Measurements from ENCODE around the gene SAPCD1. TPM values are rescaled to one million over a fixed set of nuclear protein-coding genes. Genes with fewer than 3 reads are reported as not detected.
A peak's percentile ranks its signal among the peaks of the same experiment; 100 is the strongest.

Gene SAPCD1
- total RNA-seq, 2 donors from 2014 or later, result 1.7 to 8.9 TPM

DNA sequence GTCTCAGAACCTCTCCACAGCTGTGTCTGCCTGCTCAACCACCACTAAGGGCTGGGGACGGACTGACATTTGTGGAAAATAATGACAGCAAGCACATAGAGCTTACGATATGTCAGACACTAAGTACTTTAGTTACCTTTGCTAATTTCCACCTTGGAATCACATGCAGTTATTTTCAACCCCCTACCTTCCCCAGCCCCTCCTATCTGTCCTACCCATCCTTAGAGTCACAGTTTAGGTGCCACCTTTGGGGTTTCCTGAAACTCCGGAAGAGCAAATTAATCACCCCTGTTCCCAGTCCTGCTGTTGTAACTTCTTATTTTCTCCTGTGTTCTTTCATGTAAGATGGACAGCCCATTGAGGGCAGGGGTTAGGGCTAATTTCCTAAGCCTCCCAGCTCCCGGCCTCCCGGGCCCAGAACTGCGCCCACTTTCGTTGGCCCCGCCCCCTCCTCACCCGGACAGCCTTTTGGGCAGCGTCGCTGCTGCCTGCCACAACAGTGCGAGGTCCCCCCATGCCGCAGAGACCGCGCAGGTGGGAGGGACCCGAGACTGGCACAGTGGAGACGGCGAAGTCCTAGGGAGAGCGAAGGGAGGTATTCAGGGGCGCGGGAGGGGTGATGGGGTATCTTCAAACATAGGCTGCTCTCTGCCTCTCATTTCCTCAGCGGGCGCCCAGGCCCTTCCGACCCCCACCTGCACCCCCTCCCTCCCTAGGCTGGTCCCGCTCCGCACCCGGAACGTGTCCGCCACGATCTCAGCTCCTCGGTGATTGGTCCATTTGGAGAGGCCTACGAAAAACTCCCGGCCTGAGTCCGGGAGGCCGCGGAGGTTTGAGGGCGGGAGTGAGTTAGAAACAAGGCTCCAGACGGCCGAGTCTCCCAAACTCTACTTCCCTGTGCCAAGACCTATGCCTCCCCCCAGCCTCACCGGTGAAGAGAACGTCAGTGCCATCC lies 34.5 kb upstream of the SAPCD1 start:
- peak overlapping the region; percentile 96 for H3K27ac ChIP-seq
- TF ChIP-seq, protein P1, sequence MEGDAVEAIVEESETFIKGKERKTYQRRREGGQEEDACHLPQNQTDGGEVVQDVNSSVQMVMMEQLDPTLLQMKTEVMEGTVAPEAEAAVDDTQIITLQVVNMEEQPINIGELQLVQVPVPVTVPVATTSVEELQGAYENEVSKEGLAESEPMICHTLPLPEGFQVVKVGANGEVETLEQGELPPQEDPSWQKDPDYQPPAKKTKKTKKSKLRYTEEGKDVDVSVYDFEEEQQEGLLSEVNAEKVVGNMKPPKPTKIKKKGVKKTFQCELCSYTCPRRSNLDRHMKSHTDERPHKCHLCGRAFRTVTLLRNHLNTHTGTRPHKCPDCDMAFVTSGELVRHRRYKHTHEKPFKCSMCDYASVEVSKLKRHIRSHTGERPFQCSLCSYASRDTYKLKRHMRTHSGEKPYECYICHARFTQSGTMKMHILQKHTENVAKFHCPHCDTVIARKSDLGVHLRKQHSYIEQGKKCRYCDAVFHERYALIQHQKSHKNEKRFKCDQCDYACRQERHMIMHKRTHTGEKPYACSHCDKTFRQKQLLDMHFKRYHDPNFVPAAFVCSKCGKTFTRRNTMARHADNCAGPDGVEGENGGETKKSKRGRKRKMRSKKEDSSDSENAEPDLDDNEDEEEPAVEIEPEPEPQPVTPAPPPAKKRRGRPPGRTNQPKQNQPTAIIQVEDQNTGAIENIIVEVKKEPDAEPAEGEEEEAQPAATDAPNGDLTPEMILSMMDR (IDR thresholded peaks at IDR 0.05), result no peak
- H3K9me3 ChIP-seq, result no peaks in the 10 kb centered on the region
- no peaks in the 10 kb centered on the region for H3K27me3 ChIP-seq
- no peak for DNase-seq
- H3K9ac ChIP-seq (ENCODE audit: low read depth in 2 of 2, low read length in 2 of 2), result peak overlapping the region; percentile 76 to 95
- H3K4me3 ChIP-seq, result peak overlapping the region; percentile 60
- peaks cover 13% of the 10 kb centered on the region for H3K4me1 ChIP-seq
- H3K36me3 ChIP-seq, result peaks cover 10% of the 10 kb centered on the region
- intact Hi-C loops (cut with DNase I), result no loop called here

DNA sequence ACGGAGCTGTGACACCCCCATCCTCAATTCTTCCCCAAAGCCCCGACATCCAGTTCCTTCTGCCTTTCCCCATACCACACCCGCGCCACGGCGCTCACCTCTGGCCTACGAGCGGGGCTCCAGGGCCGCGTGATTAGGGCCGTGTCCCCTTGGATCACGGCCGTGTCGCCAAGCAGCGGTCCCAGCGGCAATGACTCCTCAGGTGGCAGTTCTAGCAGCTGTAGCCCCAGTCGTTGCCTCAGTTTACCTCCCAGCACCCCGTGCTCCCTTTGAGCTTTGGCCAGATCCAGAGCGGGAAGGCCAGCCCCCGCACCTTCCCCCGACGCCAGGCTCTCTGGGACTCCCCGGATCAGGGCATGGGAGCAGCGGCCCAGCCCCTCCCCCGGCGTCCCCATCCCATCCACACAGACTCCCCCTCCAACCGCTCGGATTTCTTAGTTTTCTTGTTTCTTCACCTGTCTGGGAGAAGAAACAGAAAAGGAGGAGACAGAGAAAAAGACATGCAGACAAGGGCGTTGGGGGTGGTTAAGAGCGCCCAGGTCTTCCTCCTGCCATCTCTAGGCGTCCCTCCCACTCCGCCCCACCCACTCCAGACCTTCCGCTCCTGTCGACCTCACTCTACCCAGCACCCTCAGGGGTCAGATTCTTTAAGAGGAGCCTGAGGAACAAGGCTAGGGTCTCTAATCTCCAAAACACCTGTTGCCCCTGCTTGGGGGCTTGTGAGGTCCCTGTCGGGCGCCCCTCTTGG lies 33.5 kb upstream of the SAPCD1 start, which contains the start of gene DDAH2:
Gene DDAH2 (minus strand): TSS at position 533 of the 748 bp plus-strand sequence. CDS start 138 bp downstream, at position 395.
- intact Hi-C loops (cut with DNase I), result no loop called here
- Histone ChIP-seq H3K9ac (ENCODE audit: low read depth in 2 of 2, low read length in 2 of 2) (peak within 1 kb of the TSS; percentile 76 to 95), H3K4me3 (peak within 1 kb of the TSS; percentile 60), H3K9me3 (no peaks in the 10 kb centered on the region), H3K27me3 (no peaks in the 10 kb centered on the region), H3K27ac (peak within 1 kb of the TSS; percentile 96), H3K4me1 (peaks cover 13% of the 10 kb centered on the region), H3K36me3 (peaks cover 14% of the 10 kb centered on the region)
- TF ChIP-seq, protein P1 (IDR thresholded peaks at IDR 0.05), result no peak
- no peak for DNase-seq

DNA sequence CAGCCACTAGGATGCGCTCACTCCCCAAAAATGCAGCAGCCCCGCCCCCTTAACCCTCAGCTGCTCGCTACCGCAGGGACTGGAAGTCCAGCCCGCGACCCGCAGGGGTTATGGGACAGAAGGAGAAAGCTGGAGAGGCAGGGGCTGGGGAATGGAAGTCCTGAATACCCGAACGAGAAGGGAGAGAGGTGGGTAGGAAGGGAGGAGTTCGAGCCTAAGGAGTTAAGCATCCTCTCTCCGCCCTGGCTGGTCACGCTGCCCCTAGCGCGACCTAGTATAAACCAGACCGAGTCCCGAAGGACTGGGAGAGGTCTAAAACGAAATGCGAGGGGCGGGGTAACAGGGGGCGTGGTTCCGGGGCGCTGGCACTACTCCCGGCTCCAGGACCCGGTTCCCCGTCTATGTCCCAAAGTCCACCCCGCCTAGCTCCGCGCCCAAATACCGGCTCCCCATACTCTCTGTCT lies 32.9 kb upstream of the SAPCD1 start:
- Histone ChIP-seq H3K9ac (ENCODE audit: low read depth in 2 of 2, low read length in 2 of 2) (peak overlapping the region; percentile 76 to 95), H3K27ac (peak overlapping the region; percentile 96), H3K4me1 (peaks cover 13% of the 10 kb centered on the region), H3K27me3 (no peaks in the 10 kb centered on the region), H3K4me3 (peak overlapping the region; percentile 60), H3K9me3 (no peaks in the 10 kb centered on the region), H3K36me3 (peaks cover 14% of the 10 kb centered on the region)
- TF ChIP-seq, protein P1 (IDR thresholded peaks at IDR 0.05), result peak; percentile 46
- intact Hi-C loops (cut with DNase I), result no loop called here
- DNase-seq, result peak; percentile 97

DNA sequence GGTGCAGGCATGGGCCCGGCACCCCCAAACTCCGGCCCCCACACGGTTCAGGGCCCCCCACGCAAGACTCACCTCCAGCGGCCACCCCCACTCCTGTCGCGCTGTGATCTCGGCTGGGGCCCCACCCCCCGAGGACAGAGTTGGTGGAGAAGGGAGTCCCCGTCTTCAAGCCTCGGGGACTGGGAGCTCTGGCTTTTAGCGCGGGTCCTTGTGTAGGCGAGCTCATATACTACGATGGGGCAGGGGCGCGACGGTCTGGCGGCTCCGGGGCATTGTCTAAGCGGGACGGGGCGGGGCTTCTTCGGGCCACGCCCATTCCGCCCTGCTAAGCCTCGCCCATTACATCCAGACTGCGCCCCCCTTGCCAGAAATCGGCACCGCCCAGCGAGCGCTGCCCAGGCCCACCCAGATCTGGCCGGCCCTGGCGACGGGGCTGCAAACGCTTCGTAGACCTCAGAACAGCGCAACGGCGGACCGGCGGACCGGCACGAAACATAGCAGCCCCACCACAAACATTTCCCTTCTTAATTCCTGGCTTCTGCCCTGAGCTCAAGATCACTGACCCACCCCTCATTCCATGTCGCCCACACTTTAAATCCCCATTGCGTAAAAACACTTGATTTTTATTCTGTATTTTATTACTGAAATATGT lies 32.4 kb upstream of the SAPCD1 start:
- Histone ChIP-seq H3K9me3 (no peaks in the 10 kb centered on the region), H3K27ac (peak overlapping the region; percentile 96), H3K4me3 (peak overlapping the region; percentile 60), H3K9ac (ENCODE audit: low read depth in 2 of 2, low read length in 2 of 2) (peak overlapping the region; percentile 76 to 95), H3K4me1 (peaks cover 13% of the 10 kb centered on the region), H3K36me3 (peaks cover 14% of the 10 kb centered on the region), H3K27me3 (no peaks in the 10 kb centered on the region)
- peak; percentile 92 for DNase-seq
- TF ChIP-seq, protein P1 (IDR thresholded peaks at IDR 0.05), result no peak
- intact Hi-C loops (cut with DNase I), result no loop called here

DNA sequence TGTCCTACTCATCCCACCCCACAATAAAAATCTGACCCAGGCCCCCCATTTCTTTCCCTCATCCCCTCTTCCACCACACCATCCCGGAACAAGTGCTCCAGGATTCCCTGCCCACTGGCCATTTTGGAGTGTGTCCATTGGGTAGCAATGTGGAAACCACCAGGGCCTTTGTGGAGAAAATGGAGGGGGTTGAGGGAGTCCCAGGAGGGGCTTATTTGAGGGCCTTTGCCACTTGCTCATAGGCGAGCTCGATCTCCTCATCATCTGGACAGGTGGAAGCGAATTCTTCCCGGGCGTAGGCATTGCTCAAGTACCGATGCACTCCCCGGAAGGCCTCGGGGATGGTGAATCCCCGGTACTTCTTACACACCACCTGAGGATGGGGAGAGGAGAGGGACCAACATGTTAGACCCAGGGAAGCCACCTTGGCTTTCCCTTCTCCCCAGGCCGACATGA lies 31.8 kb upstream of the SAPCD1 start:
- TF ChIP-seq, protein P1 (IDR thresholded peaks at IDR 0.05), result no peak
- Histone ChIP-seq H3K4me1 (peaks cover 13% of the 10 kb centered on the region), H3K9me3 (no peaks in the 10 kb centered on the region), H3K4me3 (peak overlapping the region; percentile 60), H3K27ac (peak overlapping the region; percentile 96), H3K9ac (ENCODE audit: low read depth in 2 of 2, low read length in 2 of 2) (peak overlapping the region; percentile 76 to 95), H3K27me3 (no peaks in the 10 kb centered on the region), H3K36me3 (peaks cover 14% of the 10 kb centered on the region)
- no peak for DNase-seq
- intact Hi-C loops (cut with DNase I), result no loop called here
